HepG2 (cell line): ENCODE data around the gene SLC16A5. TPM values are rescaled to one million over a fixed set of nuclear protein-coding genes. Genes with fewer than 3 reads are reported as not detected.

Source experiments
- FOXC1 ChIP-seq: sonication (generic); formaldehyde crosslinking; IDR thresholded peaks from 2 replicates; pipeline ENCODE4 v1.8.0; 2022; ENCODE audit warnings: mild to moderate bottlenecking, missing genetic modification reagents, borderline replicate concordance
- GATA4 ChIP-seq: sonication (generic); IDR thresholded peaks from 2 replicates; pipeline ENCODE4 v1.6.1; 2016; ENCODE audit warnings: antibody characterized with exemption, low read depth, borderline replicate concordance
- GMEB1 ChIP-seq: sonication (generic); formaldehyde crosslinking; IDR thresholded peaks from 2 replicates; pipeline ENCODE4 v1.5.1; 2020; ENCODE audit warnings: missing genetic modification reagents, mild to moderate bottlenecking, borderline replicate concordance
- NR2C2 ChIP-seq: sonication (generic); formaldehyde crosslinking; IDR thresholded peaks from 2 replicates; pipeline ENCODE4 v1.4.0; 2020; ENCODE audit warnings: missing genetic modification reagents, mild to moderate bottlenecking, moderate library complexity, borderline replicate concordance
- TEAD2 ChIP-seq: sonication (generic); formaldehyde crosslinking; IDR thresholded peaks from 2 replicates; pipeline ENCODE4 v1.9.0; 2021; ENCODE audit warnings: missing genetic modification reagents
- ZHX2 ChIP-seq, 2 experiments: sonication (generic) in 1 of 2; formaldehyde crosslinking in 1 of 2; IDR thresholded peaks; 2 replicates each; pipeline versions ENCODE4 v1.6.1 to v1.9.0; 2014 to 2022; ENCODE audit warnings: antibody characterized with exemption in 1 of 2, borderline replicate concordance in 1 of 2, inconsistent platforms in 1 of 2, low read depth in 1 of 2, missing genetic modification reagents in 1 of 2
- ZKSCAN1 ChIP-seq: fragments of 150-350 bp; IDR thresholded peaks from 2 replicates; pipeline ENCODE4 v1.6.1; 2014; ENCODE audit warnings: low read length
- ZMAT5 ChIP-seq: sonication (generic); formaldehyde crosslinking; IDR thresholded peaks from 2 replicates; pipeline ENCODE4 v1.5.0; 2020; ENCODE audit warnings: mild to moderate bottlenecking, low read depth, missing genetic modification reagents, borderline replicate concordance
- ZNF142 ChIP-seq: sonication (generic); formaldehyde crosslinking; IDR thresholded peaks from 2 replicates; pipeline ENCODE4 v1.4.0; 2020; ENCODE audit warnings: missing genetic modification reagents
- ZNF597 ChIP-seq: sonication (generic); formaldehyde crosslinking; IDR thresholded peaks from 2 replicates; pipeline ENCODE4 v1.5.0; 2020; ENCODE audit warnings: missing genetic modification reagents
- polyA plus RNA-seq, 8 experiments: library from polyadenylated mRNA; depleted of rRNA in 3 of 8; stranded (reverse) in 7 of 8; unstranded in 1 of 8; fragments of >200 nt; fragmentation: Illumina TruSeq in 4 of 8; extraction: Trizol in 4 of 8; gene quantifications; 2 replicates each; pipeline versions ENCODE4 v1.2.1 to v1.2.3, GENCODE V29; 2011 to 2016; ENCODE audit warnings: low read depth in 4 of 8, missing spikeins in 1 of 8, mixed read lengths in 1 of 8; ENCODE audit not compliant: insufficient read depth in 1 of 8
- total RNA-seq, 5 experiments: library from RNA; depleted of rRNA; stranded (reverse); fragments of >200 nt; fragmentation: Illumina TruSeq; extraction: Trizol; gene quantifications; 2 replicates each; pipeline ENCODE4 v1.2.3, GENCODE V29; 2016; ENCODE audit warnings: low read depth in 1 of 5

SLC16A5 gene
- total and polyA plus RNA-seq, 2 of the 13 experiments (the other 11 are each of a cell fraction or from before 2014, with no cell fraction given): 0.69 to 5.6 TPM

- TF ChIP-seq ZNF142 (CRISPR knock-in tag) (peak; percentile 59; the same call in 1 of the 2 replicates), FOXC1 (CRISPR knock-in tag) (peak; percentile 84; the same call in 1 of the 2 replicates), ZKSCAN1 (peak; percentile 95), TEAD2 (0 out of 2 replicates have a peak, but pooled peaks have one; percentile 51), ZNF597 (CRISPR knock-in tag) (no peak), ZMAT5 (no peak), GATA4 (peak; percentile 94), GMEB1 (0 out of 2 replicates have a peak, but pooled peaks have one; percentile 56), NR2C2 (no peak; the same call in 1 of the 2 replicates), ZHX2 (IDR thresholded peaks at IDR 0.05; ENCODE audit: low read depth) (no peak; the same call in 1 of the 2 replicates), ZHX2 (CRISPR knock-in tag; IDR thresholded peaks at IDR 0.05; ENCODE audit: borderline replicate concordance) (no peak; the same call in 1 of the 2 replicates)
Observed at GRCh38 chr17:75154195-75155106, 66.7 kb downstream of the SLC16A5 start, which contains the start of gene JPT1 (continued).
